ENCODE data around the gene LRGUK.

GRCh38 chr7:134167841-134168240, 40.7 kb downstream of the LRGUK start:
- TF ChIP-seq, protein P1, sequence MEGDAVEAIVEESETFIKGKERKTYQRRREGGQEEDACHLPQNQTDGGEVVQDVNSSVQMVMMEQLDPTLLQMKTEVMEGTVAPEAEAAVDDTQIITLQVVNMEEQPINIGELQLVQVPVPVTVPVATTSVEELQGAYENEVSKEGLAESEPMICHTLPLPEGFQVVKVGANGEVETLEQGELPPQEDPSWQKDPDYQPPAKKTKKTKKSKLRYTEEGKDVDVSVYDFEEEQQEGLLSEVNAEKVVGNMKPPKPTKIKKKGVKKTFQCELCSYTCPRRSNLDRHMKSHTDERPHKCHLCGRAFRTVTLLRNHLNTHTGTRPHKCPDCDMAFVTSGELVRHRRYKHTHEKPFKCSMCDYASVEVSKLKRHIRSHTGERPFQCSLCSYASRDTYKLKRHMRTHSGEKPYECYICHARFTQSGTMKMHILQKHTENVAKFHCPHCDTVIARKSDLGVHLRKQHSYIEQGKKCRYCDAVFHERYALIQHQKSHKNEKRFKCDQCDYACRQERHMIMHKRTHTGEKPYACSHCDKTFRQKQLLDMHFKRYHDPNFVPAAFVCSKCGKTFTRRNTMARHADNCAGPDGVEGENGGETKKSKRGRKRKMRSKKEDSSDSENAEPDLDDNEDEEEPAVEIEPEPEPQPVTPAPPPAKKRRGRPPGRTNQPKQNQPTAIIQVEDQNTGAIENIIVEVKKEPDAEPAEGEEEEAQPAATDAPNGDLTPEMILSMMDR (IDR thresholded peaks at IDR 0.05): no peak
- TF ChIP-seq POLR2A (IDR thresholded peaks at IDR 0.05): no peak

Measured in esophagus squamous epithelium (tissue), 4 donors.